ENCODE measurements around the gene GORASP2. TPM values are rescaled to one million over a fixed set of nuclear protein-coding genes. Genes with fewer than 3 reads are reported as not detected.

Gene GORASP2
- total RNA-seq, 1 donor from 2014 or later: 57.1 TPM

Other genes with a start within 250 kb of the GORASP2 start
- gene SP5, start 213.9 kb upstream of the GORASP2 start, total RNA-seq: 0.19 TPM
- not detected for gene ERICH2, start 158.9 kb upstream of the GORASP2 start, total RNA-seq
- not detected for gene GAD1, start 112.4 kb upstream of the GORASP2 start, total RNA-seq
- gene TLK1, start 231.6 kb downstream of the GORASP2 start, total RNA-seq: 26.7 TPM

Measured in Right ventricle myocardium inferior (tissue), 1 donor.